Iris pigment epithelial cell (primary cell): ENCODE results near the gene SACS.
"Not testable (repeated sequence)": the region's sequence is repeated elsewhere in the genome, so short reads cannot be mapped to it uniquely, and the experiment has no call there.

Experiments used
- DNase-seq: peaks from one replicate; pipeline ENCODE4 v3.0.0-alpha.2; 2011; ENCODE audit warnings: low read depth

The SACS gene

GRCh38 chr13:23314837-23315236, 118.7 kb downstream of the SACS start:
- not testable (repeated sequence) for DNase-seq

- DNase-seq = peak; percentile 8
These were observed 140.9 kb downstream of the SACS start for GRCh38 chr13:23292586-23292985.

DNA sequence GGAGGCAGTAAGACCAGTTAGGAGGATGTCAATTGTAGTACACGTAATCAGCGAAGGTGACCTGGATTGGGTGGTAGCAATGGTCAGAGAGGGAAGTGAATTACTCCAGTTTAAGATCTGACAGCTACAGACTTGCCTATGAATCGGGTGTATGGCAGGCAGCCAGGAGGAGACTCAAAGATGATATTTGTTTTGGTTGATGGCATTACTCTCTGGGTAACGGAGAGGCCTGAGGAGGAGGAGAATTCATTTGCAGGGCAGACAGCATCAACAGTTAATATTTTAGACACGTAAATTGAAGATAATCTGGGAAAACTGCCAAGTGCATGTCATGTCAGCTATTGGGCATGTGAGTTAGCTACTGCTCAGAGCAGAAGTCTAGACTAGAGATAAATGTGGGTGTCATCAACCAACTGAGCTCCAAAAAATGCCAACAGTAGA, 143.6 kb downstream of the SACS start:
- peak; percentile 80 for DNase-seq

DNA sequence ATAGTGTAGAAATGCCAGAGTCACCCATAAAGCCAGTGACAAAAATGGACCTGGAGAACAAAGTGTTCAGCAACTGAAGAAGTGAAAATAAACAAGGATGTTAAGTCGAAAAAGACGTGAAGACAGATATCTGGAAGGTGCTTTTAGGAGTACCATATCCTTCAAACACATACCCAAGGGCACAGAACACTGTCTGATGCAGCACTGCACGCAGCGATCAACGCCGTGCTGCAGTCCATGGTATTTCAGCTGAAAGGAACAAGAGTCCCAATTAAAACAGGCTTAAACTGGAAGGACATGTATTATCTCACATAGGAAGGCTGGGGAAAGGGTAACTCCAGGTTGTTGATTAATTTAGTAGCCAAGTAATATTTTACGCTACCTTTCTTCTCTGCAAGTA, 144.5 kb downstream of the SACS start:
- DNase-seq = no peak

DNA sequence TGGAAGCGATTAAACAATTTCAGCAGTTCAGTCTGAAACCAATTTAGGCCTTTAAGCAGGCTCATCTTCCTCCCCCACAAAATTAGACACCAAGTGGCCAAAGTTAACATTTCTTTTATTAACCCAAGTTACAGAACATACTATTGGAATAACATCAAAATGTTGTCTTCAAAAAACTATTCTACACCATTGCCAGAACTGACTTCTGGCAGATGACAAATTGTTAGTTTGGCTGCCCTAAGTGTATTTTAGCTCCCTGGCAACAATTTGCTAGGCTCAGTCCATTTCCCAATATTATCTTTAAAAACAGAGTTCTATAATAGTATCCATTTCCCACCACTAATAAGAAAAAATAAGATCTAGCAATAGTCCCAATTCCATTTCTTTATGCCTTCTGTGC, 144.9 kb downstream of the SACS start:
- DNase-seq = no peak

DNA sequence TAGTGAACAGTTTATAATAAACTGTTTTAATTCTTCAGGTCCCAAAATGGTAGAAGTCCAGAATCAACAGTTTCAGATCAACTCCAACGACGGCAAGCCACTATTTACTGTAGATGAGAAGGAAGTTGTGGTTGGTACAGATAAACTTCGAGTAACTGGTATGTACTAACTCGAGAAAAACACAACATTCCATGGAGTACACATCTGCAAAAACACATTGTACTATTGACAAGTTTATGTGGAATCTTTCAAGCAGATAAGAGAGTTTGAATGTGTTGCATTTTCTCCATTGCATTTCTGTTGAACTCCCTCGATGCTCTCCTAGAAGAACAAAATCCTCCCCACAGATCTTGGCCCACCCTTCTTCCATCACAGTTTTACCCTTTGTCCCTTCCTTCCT, 154.2 kb downstream of the SACS start:
- DNase-seq = peak; percentile 42
